HG03378 (cell line): ENCODE results near the gene SIK3.

Experiments used
- ATAC-seq: cut with Tn5 transposase; IDR thresholded peaks from one replicate; pipeline ENCODE4 v1.9.1; 2021; ENCODE audit warnings: mild to moderate bottlenecking, moderate library complexity; ENCODE audit not compliant: unreplicated experiment

The SIK3 gene

DNA sequence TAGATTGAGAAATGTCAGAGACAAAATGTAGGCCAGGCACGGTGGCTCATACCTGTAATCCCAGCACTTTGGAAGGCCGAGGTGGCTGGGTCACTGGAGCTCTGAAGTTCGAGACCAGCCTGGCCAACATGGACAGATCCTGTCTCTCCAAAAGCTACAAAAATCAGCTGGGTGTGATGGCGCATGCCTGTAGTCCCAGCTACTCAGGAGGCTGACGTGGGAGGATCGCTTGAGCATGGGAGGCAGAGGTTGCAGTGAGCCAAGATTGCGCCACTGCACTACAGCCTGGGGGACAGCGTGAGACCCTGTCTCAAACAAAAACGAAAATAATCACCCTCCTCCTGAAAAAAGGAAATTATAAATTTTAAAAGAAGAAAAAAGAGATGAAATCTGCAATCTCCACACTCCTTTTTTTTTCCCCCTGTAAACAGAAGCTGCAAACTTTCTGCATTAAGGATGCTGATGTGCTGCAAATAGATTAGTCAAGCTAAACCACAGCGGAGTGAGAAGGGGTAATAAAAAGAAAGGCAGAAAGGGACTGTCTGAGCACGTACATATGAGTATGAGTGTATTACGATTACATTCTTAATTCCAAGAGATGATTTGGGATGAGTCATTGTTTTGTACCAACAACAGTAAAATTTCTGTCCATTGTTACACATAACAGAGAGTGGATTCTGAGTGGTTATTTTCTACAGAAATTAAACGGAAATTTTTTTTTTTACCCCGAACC, 87.3 kb downstream of the SIK3 start:
- no peak for ATAC-seq

DNA sequence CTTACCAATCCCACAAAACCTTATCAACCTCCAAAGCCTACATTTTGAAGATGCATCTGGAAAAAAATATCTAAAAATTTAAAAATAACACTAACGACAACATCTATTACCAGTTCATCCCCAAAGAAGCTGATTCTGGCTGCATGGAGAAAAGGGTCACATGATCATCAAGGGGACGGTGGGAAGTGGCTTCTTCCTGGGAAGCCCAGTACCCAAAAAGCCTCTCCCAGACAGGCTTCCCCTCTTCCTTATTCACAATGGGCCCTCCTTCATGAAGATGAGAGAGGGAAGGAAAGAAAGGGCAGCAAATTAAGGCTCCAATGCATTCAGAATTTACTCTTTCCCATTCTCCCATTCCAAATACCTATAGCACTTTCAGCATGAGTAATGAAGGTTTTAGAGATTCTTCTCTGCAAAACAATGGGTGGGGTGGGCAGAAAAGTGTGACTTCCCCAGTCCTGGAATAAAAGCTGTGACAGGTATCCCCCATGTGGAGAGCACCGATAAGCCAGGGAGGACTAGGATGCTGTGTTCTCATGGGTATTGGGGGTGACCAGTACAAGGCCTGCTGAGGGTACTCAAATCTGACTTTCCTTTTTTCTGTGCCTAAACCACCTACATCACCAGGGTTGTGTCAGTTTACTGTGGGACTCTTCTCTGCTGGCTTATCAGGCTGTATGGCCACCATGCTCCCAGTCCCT, 88.2 kb downstream of the SIK3 start:
- no peak for ATAC-seq

DNA sequence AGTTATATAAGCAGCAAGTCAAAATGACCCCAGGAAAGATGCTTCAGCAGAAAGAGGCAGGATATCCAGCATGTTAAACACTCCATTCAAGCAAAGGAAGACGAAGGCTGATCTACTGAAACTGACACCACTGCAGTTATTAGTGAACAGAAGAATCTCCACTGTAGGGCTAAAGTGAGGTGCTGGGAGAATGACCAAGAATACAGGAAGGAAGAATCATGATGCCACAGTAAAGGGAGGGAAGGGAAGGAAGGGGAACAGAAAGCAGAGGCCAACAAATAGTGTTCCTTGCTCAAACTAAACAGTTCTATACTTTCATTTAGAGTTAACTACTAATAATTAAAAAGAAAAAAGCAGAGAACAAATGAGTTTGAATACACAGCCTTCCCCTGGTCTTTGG, 92.5 kb downstream of the SIK3 start:
- no peak for ATAC-seq

DNA sequence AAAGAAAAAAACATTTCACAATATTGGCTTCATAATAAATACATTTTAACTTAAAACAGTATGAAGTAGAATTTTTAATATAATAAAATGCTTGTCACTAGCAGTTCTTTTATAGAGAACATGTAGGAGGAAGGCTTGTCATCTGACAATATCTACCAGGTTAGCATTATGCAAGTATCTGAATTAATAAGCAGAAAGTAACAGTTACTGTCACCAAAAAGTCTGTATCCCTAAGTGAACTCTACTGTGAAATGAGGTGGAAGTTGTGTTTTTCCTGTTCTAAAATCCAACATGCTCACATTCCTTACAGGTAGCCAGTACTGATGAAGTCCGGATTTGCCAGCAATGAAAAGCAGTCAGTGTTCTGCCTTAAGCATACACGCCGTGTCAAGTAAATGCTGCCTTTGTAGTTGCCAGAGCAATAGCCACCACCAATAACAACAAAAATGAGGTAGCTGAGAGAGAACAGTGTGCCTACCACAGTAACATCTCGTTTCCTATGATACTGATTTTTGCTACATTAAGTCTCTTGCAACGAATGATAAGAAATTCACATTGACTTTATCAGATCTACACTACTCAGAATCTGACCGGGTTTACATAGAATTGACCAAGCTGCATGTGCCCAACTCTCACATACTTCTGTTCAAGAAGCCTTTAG, 95.5 kb downstream of the SIK3 start:
- no peak for ATAC-seq

DNA sequence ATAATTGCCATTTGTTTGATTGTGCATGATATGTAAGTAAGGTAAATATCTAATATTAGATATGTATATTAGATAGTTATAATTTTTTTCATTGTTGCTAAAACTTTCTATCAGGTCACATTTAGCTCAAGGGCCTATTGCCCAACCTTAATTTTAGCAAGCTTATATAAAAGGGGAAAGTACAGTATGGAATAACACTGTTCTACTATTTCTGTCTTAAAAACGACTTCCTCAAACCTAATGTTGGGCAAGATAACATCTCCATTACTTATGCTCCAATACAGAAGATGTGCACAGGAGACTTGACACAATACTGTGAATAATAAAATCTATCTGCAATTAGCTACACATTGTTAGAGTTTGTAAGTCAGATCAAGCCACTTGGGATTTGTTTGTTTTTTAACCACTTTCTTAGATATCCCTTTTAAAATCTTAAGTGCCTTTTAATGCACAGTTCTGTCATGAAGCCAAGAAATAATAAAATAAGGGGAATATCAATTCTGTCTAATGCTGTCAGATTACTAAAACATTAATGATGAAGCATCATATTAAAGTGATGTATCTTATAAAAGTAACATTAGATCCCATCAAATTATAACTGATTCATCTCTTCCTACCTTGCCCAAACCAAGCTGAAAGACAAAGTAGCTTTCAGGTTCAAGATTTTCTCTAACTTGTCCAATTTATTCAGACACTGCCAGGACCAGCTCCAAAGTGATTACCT, 98.1 kb downstream of the SIK3 start:
- ATAC-seq, result no peak

DNA sequence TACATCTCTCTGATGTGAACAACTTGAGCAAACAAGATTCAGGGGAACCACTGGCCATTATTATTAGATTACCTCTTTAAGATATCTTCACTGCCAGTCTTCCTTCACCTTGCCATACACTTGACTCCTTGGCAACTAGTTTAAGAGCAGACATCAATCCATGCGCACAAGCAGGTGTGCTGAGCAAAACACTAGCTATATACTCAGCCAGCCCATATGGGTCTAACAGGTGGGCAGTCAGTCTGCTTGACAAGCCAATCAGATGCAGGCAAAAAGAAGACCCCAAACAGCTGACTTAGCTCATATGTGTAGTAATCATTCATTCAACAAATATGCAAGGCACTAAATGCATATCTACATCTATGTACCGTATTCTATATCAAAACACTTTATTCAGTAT, 101.2 kb downstream of the SIK3 start:
- no peak for ATAC-seq

DNA sequence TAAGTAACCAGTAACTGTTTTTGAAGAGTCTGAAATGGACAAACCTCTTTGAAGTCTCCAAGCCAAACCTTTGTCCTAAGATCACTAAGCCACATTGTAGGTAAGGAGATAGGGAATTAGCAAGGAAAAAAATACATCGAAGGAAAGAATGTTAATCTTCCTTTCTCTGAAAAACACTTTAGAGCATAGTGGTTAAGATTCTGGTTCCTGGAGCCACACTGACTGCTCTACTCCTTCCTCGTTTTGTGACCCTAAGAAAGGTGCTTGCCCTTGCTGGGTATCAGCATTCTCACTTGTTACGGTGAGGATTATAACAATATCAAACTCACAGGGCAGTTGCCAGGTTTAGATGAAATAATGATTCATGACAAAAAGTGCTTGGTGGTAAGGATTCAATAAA, 104.0 kb downstream of the SIK3 start:
- ATAC-seq, result no peak

DNA sequence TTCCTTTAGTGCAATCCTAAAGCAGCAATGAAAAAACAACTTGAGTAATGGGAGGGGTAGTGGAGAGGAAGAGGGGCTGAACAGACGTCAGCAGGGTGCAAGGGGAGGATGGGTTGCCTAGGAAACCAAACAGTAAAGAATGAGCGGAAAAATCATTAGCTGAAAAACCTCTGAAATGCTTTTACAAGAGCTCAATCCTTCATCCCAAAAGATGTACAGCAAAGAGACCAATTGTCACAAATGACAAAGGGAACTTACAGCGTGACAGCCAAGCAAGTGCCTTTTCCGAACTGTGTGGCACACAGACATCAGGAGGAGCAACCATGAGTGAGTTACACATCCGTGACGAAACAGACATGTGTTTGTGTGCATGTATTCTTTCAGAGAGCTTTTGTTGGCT, 104.6 kb downstream of the SIK3 start:
- no peak for ATAC-seq

DNA sequence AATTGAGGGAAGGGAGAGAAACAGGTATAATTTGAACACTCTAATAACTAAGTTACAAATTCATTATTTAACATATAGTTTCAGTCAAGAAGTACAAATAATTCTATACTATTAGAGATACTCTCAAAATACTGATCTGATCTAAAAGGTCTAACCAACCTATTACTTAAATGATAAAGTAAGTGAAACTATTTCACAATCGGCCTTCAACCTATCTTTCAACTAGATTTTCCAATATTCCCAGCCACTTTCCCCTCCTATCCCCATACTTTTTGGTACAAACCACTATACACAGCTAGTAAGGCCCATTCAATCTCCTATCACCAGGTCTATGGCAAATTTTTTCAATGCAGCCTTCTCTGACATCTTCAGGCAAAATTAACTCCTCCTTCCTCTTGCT, 106.7 kb downstream of the SIK3 start:
- no peak for ATAC-seq

DNA sequence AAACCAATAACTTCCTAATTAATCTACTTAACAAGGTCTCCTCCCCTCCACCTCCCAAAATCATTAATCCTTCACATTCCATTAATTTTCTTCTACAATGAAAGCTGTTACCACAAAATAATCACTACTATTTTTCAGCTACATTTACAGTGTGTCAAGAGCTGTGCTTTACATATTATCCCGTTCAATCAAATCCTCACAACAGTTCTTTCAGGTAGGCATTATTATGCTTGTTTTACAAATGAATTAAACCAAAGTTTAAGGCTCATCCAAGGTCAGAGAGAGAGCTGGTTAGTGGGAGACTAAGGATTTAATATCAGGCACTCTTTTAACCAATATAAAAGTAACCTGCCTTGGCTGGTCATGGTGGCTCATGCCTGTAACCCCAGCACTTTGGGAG, 107.4 kb downstream of the SIK3 start:
- ATAC-seq, result no peak

DNA sequence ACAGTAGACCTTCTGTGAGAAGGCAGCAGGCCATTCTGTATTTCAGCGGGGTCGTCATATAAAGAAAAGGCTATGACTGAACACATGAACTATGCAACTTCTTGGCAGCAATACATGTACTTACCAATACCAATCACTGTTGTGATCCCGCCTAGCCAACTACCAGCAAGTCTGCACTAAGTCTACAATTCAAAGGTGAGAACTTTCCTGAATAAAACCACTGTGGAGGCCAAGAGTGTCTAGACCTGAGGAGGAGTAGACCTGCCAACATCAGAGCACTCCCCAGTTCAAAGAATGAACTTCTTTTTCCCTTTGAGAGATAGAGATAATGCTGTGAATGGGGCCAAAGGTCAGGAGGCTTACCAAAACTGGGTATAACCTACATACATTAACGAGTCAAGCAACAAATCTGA, 108.2 kb downstream of the SIK3 start:
- ATAC-seq, result no peak

DNA sequence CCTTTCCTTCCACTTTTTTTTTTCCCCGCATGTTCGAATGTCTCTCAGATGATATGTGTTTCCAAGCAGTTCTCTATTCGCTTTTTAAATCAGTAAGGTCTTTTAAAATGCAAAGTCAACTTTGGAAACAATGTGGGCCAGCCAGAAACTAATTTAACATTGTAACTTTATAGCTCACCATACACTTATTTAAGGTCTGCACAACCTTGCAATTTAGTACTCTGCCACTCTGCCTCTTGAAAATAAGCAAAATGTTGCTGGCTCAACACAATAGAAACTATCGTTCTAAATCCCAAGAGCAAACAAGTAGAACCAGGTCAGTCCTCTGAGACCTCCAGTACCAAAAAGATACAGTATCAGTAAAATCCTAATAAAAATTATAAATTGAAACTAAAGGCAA, 109.0 kb downstream of the SIK3 start:
- no peak for ATAC-seq

DNA sequence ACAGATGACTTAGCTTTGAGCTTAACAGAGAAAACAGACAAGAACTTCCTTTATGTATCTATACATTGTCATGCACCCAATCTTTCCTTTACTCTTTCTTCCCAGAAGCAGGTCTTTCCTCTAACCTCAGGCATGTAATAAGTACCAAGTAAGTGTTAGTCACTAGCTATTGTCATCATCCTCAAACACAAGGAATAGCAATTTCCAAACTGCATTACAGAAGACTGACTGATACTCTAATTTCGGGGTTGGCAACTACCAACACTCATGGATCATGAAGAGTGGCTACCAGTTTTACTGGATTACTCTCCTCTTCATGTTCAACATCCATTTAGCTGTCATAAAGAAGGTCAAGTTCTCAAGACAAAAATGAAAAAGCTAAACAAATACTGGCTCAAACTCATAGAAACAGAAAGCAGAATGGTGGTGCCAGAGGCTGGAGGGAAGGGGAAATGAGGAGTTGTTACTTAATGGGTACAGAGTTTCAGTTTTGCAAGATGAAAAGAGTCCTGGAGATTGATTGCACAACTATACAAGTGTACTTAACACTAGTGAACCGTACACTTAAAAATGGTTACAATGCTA, 111.6 kb downstream of the SIK3 start:
- no peak for ATAC-seq

DNA sequence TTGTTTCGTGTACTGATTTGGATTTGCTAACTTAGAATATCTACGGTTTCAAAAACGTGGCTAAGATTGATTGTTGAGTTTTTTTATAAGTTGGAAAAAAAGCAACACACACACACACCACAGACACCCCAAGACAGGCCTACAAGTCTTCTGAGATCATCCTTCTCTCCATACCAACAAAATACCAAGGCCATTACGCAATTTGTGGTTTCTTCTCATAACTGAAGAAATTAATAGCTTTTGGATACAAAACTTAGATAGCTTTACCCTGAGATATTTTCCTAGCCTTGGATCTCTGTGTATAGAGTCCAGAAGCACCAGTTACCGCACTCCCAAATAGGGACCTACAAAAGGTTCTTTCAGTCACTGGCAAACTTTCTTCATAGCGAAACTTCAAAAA, 113.6 kb downstream of the SIK3 start:
- no peak for ATAC-seq

DNA sequence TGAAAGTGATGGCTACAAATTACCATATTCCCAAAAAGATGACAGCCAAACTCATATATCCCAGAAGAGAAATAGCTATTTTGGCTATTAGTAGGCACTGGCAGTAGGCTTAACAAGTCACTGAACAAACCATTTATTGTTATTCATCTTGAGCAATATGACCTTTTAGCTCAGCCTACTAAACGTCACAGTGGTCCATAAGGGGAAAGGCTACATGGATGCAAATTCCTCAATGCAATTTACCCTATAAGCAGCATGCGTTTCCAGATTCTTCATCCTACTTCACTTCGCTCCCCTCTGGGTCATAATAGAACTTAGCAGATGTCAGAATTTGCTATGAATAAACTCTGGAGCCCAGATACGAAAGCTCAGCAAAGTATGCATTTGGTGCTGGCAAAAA, 114.0 kb downstream of the SIK3 start:
- ATAC-seq, result no peak

DNA sequence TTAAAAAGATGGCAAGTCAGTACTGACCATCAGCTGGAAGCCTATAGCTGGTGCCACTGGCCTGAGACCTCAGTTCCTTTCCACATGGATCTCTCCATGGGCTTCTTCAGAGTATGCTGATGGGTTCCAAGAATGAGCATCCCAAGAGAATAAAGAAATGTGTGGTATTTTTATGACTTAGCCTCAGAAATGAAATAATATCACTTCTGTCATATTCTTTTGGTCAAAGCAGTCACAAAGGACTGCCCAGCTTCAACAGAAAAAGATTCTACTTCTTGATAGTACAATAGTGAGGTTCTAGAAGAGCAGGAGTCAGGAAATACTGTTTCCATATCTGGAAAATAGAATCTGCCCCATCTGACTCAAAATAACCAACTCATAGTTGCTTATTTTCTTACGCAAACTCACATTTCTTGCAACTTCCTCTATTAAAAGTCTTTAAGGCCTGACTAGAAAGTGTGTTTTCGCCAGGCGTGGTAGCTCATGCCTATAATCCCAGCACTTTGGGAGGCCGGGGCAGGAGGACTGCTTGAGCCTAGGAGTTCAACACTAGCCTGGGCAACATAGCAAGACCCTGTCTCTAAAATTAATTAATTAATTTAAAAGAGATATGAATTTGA, 116.9 kb downstream of the SIK3 start:
- ATAC-seq, result no peak

DNA sequence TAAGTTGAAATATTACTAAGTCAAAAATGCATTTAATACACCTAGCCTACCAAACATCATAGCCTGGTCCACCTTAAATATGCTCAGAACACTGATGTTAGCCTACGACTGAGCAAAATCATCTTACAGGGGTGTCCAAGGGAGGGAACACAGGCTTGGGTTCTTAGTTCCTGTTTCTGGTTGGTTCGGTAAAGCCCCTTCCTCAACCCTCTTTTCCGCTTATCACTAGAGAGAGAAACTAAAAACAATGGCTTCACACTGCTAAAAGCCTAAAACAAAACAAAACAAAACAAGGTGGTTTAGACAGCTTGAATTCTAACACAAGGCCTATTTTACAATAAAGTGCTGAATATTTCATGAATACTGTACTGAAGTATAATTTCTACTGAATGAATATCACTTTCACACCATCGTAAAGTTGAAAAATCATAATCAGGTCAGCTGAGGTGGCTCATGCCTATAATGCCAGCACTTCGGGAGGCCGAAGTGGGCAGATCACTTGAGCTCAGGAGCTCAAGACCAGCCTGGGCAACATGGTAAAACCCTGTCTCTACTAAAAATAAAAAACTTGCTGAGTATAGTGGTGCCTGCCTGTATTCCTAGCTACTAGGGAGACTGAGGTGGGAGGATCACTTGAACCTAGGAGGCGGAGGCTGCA, 118.0 kb downstream of the SIK3 start:
- peak; percentile 85 for ATAC-seq

DNA sequence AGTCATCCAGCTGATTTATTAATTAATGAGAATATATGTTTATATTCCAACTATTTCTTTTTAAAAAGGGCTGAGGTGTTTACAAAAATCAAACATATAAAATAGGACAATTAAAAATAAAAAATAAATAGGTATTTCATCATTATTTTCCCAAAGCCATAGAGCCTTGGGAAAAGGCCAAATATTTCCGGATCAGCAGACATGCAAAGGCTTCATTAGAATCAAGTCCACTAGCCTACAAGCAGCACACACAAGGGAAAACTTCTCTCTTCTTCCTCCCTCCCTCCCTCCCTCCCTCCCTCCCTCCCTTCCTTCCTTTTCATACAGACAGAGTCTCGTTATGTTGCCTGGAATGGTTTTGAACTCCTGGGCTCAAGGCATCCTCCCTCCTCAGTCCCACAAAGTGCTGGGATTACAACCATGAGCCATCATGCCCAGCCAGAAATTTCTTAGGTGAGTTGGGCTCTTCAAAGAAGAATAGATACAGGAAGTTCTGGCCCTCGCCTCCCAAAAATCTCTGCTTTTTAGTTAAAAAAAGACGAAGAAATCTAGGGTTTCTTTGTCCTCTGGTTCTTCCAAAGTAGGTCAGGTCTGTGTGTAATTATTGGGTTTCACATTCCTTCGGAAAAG, 121.2 kb downstream of the SIK3 start:
- ATAC-seq, result no peak

DNA sequence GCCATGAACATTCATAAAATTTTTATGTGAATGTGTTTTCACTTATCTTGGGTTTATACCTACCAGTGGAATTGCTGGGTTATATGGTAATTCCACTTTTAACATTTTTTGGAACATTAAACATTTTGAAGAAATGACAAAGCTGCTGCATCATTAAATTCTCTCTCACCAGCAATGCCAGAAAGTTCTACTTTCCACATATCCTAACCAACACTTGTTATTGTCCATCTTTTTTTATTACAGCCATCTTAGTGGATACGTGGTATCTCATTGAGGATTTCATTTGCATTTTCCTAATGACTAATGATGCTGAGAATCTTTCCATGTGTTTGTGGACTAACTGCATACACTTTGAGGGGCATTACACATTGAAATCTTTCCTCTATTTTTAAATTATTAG, 122.6 kb downstream of the SIK3 start:
- no peak for ATAC-seq

DNA sequence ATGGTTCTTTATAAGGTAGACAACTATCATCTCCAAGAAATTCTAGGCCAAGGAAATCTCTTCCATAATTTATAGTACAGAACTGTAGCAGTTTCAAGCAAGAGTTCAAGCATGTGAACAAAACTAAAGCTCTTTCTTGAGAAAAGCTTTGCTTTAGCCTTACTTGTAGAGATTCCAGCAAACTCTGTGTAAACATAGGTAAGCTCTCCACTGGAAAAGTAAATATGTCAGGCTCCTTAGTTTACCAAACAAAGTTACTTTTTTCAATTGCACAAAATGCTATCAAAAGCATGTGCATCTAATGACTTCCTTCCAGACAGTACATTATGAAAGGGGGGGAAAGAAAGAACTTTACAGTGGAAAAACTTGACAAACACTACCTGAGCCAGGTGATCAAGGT, 125.0 kb downstream of the SIK3 start:
- ATAC-seq, result no peak
